PC-3 (cell line): Measurements from ENCODE around the gene C20orf141.

Source experiments
- EZH2phosphoT487 ChIP-seq: fragments of 300-600 bp; sonication (generic); IDR thresholded peaks from 2 replicates; pipeline ENCODE4 v1.6.1; 2018; ENCODE audit warnings: mild to moderate bottlenecking, antibody characterized with exemption, low read length, borderline replicate concordance
- TF ChIP-seq, protein P1 (sequence below): fragments of 300-600 bp; sonication (generic); conservative IDR thresholded peaks from 2 replicates; pipeline ENCODE4 v1.5.1; 2017; ENCODE audit warnings: antibody characterized with exemption, low read depth, mild to moderate bottlenecking, low read length

GRCh38 chr20:2837221-2837960 is 22.6 kb downstream of the C20orf141 start:
- TF ChIP-seq, protein P1, sequence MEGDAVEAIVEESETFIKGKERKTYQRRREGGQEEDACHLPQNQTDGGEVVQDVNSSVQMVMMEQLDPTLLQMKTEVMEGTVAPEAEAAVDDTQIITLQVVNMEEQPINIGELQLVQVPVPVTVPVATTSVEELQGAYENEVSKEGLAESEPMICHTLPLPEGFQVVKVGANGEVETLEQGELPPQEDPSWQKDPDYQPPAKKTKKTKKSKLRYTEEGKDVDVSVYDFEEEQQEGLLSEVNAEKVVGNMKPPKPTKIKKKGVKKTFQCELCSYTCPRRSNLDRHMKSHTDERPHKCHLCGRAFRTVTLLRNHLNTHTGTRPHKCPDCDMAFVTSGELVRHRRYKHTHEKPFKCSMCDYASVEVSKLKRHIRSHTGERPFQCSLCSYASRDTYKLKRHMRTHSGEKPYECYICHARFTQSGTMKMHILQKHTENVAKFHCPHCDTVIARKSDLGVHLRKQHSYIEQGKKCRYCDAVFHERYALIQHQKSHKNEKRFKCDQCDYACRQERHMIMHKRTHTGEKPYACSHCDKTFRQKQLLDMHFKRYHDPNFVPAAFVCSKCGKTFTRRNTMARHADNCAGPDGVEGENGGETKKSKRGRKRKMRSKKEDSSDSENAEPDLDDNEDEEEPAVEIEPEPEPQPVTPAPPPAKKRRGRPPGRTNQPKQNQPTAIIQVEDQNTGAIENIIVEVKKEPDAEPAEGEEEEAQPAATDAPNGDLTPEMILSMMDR, result no peak
- TF ChIP-seq EZH2phosphoT487, result no peak
